HepG2 (cell line): ENCODE data around the gene BOLL. TPM values are rescaled to one million over a fixed set of nuclear protein-coding genes. Genes with fewer than 3 reads are reported as not detected.
A peak's percentile ranks its signal among the peaks of the same experiment; 100 is the strongest.

ENCODE experiments used
- ATAC-seq: fragments of 200-7000 bp; cut with Tn5 transposase; 3 replicates; pipeline ENCODE4 v1.9.1; 2020; ENCODE audit warnings: mild to moderate bottlenecking, moderate library complexity
- BruUV-seq: library from RNA; stranded (reverse); fragments of 400-500 nt; replicated peaks from 2 replicates; lab custom pipeline; 2021; lab: Mats Ljungman, UMichigan
- CTCF ChIA-PET: fragments of 300-600 bp; formaldehyde crosslinking; extraction: SDS; loops from one replicate; lab custom pipeline; 2021; ENCODE audit warnings: low total read pairs, inconsistent platforms, low intra/inter-chr PET ratio; lab: Yijun Ruan, JAX
- POLR2A ChIA-PET: fragments of 350-600 bp; sonication (Branson Sonifier 250); formaldehyde crosslinking; loops from one replicate; lab custom pipeline; 2020; ENCODE audit warnings: antibody characterized with exemption, inconsistent platforms; lab: Yijun Ruan, JAX
- DNase-seq: peaks from one replicate; pipeline ENCODE4 v3.0.0-alpha.2; 2015; ENCODE audit warnings: low spot score
- FAIRE-seq: peaks from 3 replicates; lab custom pipeline; 2011; peaks lifted over from hg19 to GRCh38; lab: Jason Lieb, UNC
- H2AFZ ChIP-seq: one replicate; pipeline ENCODE4 v1.6.1; 2011; ENCODE audit warnings: low read length, inconsistent platforms
- H3K27ac ChIP-seq: fragments of 300-600 bp; 3 replicates; pipeline ENCODE4 v1.8.0; 2011; ENCODE audit warnings: mixed run types, mild to moderate bottlenecking, mixed read lengths, low read length, inconsistent platforms; ENCODE audit not compliant: insufficient read depth; ENCODE audit errors: extremely low read length
- H3K27me3 ChIP-seq, 2 experiments: fragments of 200-600 bp in 1 of 2; 2 replicates in 1 of 2; 3 replicates in 1 of 2; pipeline versions ENCODE4 v1.6.0 to v1.8.0; 2011; ENCODE audit warnings: low read length in 2 of 2, mild to moderate bottlenecking in 2 of 2, moderate library complexity in 2 of 2, inconsistent platforms in 1 of 2; ENCODE audit not compliant: insufficient read depth in 2 of 2, control insufficient read depth in 1 of 2
- H3K36me3 ChIP-seq, 2 experiments: fragments of 200-600 bp in 1 of 2; replicated peaks in 1 of 2; 2 replicates in 1 of 2; 3 replicates in 1 of 2; pipeline versions ENCODE4 v1.5.1 to v1.8.0; 2011; ENCODE audit warnings: low read length in 2 of 2, inconsistent platforms in 1 of 2; ENCODE audit not compliant: insufficient read depth in 2 of 2, control insufficient read depth in 1 of 2
- H3K4me1 ChIP-seq: 2 replicates; pipeline ENCODE4 v1.5.1; 2012; ENCODE audit warnings: low read length, inconsistent platforms; ENCODE audit not compliant: insufficient read depth
- H3K4me2 ChIP-seq: 2 replicates; pipeline ENCODE4 v1.6.0; 2011; ENCODE audit warnings: low read depth, low read length, inconsistent platforms
- H3K4me3 ChIP-seq, 3 experiments: fragments of 200-600 bp in 1 of 3; sonication (generic), shearing (Covaris generic) in 1 of 3; replicated peaks in 1 of 3; 2 replicates each; pipeline ENCODE4 v1.5.1; 2011 to 2016; ENCODE audit warnings: low read length in 3 of 3, inconsistent platforms in 2 of 3, low read depth in 2 of 3, mild to moderate bottlenecking in 2 of 3, control low read depth in 1 of 3, mixed read lengths in 1 of 3; ENCODE audit not compliant: insufficient read depth in 1 of 3
- H3K79me2 ChIP-seq: one replicate; pipeline ENCODE4 v1.6.1; 2011; ENCODE audit warnings: low read length, inconsistent platforms; ENCODE audit not compliant: insufficient read depth
- H3K9ac ChIP-seq: 2 replicates; pipeline ENCODE4 v1.6.0; 2011; ENCODE audit warnings: mild to moderate bottlenecking, low read depth, low read length, inconsistent platforms; ENCODE audit not compliant: insufficient read depth
- H3K9me3 ChIP-seq: 2 replicates; pipeline ENCODE4 v1.5.1; 2012; ENCODE audit warnings: mild to moderate bottlenecking, low read length
- H4K20me1 ChIP-seq: 2 replicates; pipeline ENCODE4 v1.6.0; 2011; ENCODE audit warnings: inconsistent platforms, mild to moderate bottlenecking, low read length, moderate library complexity; ENCODE audit not compliant: insufficient read depth
- ESRRA ChIP-seq: sonication (generic); formaldehyde crosslinking; IDR thresholded peaks from 2 replicates; pipeline ENCODE4 v1.5.1; 2020; ENCODE audit warnings: mild to moderate bottlenecking, low read depth, missing genetic modification reagents
- GTF3A ChIP-seq: sonication (generic); formaldehyde crosslinking; conservative IDR thresholded peaks from 2 replicates; pipeline ENCODE4 v1.4.0; 2020; ENCODE audit warnings: mild to moderate bottlenecking, missing genetic modification reagents
- IKZF4 ChIP-seq: sonication (generic); formaldehyde crosslinking; IDR thresholded peaks from 2 replicates; pipeline ENCODE4 v1.5.1; 2020; ENCODE audit warnings: borderline replicate concordance, mild to moderate bottlenecking, low read depth, missing genetic modification reagents; ENCODE audit errors: not compliant biosample characterization
- NFE2 ChIP-seq: sonication (generic); formaldehyde crosslinking; IDR thresholded peaks from 2 replicates; pipeline ENCODE4 v1.4.0; 2020; ENCODE audit warnings: missing genetic modification reagents
- SMYD3 ChIP-seq: sonication (generic); formaldehyde crosslinking; IDR thresholded peaks from 2 replicates; pipeline ENCODE4 v1.8.1; 2023; ENCODE audit warnings: mild to moderate bottlenecking, missing genetic modification reagents
- SP2 ChIP-seq: sonication (generic); formaldehyde crosslinking; IDR thresholded peaks from 2 replicates; pipeline ENCODE4 v1.5.1; 2020; ENCODE audit warnings: mild to moderate bottlenecking, missing genetic modification reagents
- ZMYM2 ChIP-seq: sonication (generic); formaldehyde crosslinking; IDR thresholded peaks from 2 replicates; pipeline ENCODE4 v1.8.0; 2022; ENCODE audit warnings: mild to moderate bottlenecking, missing genetic modification reagents
- WGBS: methylation state at CpG from one replicate; pipeline ENCODE4 v1.1.6; 2017; ENCODE audit warnings: low lambda C conversion rate; 5-methylcytosine and 5-hydroxymethylcytosine counted together
- in situ Hi-C: cut with HindIII; loops from 2 replicates; pipeline ENCODE4 v1.10.0; 2017; ENCODE audit warnings: low pct_unique_long_range_greater_than_20kb; ENCODE audit not compliant: extremely low pct_ligation_motif_present
- intact Hi-C: fragments of 100-400 bp; cut with micrococcal nuclease; formaldehyde crosslinking; loops from one replicate; pipeline ENCODE4 v1.10.0; 2022; ENCODE audit not compliant: unreplicated experiment
- polyA plus RNA-seq, 8 experiments: library from polyadenylated mRNA; depleted of rRNA in 3 of 8; stranded (reverse) in 7 of 8; unstranded in 1 of 8; fragments of >200 nt; fragmentation: Illumina TruSeq in 4 of 8; extraction: Trizol in 4 of 8; gene quantifications; 2 replicates each; pipeline versions ENCODE4 v1.2.1 to v1.2.3, GENCODE V29; 2011 to 2016; ENCODE audit warnings: low read depth in 4 of 8, missing spikeins in 1 of 8, mixed read lengths in 1 of 8; ENCODE audit not compliant: insufficient read depth in 1 of 8
- total RNA-seq, 5 experiments: library from RNA; depleted of rRNA; stranded (reverse); fragments of >200 nt; fragmentation: Illumina TruSeq; extraction: Trizol; gene quantifications; 2 replicates each; pipeline ENCODE4 v1.2.3, GENCODE V29; 2016; ENCODE audit warnings: low read depth in 1 of 5
- TF ChIP-seq, protein P1 (sequence below): IDR thresholded peaks from 2 replicates; pipeline ENCODE4 v1.6.1; 2012; ENCODE audit warnings: low read depth, low read length, improper control_type of control experiment
- TF ChIP-seq, protein P2 (sequence below): sonication (generic); formaldehyde crosslinking; conservative IDR thresholded peaks from 2 replicates; pipeline ENCODE4 v1.4.0; 2020; ENCODE audit warnings: mild to moderate bottlenecking, missing genetic modification reagents, moderate library complexity
- TF ChIP-seq, protein P3 (sequence below): sonication (generic); formaldehyde crosslinking; IDR thresholded peaks from 2 replicates; pipeline ENCODE4 v1.4.0; 2020; ENCODE audit warnings: mild to moderate bottlenecking, missing genetic modification reagents
- TF ChIP-seq, protein P4 (sequence below): sonication (generic); formaldehyde crosslinking; IDR thresholded peaks from 2 replicates; pipeline ENCODE4 v1.8.0; 2022; ENCODE audit warnings: mild to moderate bottlenecking, missing genetic modification reagents, moderate library complexity
- TF ChIP-seq, protein P5 (sequence below): IDR thresholded peaks from 2 replicates; pipeline ENCODE4 v1.6.1; 2018; ENCODE audit warnings: missing genetic modification reagents

The BOLL gene
- total and polyA plus RNA-seq, 2 of the 13 experiments (the other 11 are each of a cell fraction or from before 2014, with no cell fraction given) = not detected

DNA sequence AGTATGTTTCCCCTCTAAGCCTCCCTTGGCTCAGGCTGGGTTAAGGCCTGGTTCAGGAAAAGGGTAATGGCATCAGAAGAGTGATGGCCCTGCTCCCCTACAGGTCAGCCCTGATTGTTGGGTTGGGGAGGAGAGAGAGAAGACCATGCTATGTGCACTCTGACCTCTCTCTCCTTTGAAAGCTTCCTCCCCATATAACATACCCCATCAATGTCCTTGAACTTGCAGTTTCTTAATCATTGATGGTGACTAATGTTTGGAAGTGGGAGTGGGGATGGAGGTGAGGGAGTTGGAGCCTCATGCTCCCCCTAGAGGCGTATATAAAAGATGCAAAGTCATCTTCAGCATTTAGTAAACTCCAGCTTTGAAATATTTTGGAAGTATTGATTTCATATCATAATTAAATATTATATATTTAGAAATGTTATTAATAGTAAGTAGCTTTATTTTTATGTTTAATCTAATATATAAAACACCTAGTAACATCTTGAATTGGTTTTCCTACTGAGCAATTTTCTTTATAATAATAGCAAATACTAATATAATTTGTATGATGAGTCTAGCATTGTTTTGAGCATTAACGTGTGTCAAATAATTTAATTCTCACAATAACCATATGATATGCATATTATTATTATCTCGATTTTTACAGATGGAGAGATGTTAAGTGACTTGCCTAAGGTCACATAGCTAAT, 28.1 kb upstream of the BOLL start (continued):
- TF ChIP-seq, protein P1, sequence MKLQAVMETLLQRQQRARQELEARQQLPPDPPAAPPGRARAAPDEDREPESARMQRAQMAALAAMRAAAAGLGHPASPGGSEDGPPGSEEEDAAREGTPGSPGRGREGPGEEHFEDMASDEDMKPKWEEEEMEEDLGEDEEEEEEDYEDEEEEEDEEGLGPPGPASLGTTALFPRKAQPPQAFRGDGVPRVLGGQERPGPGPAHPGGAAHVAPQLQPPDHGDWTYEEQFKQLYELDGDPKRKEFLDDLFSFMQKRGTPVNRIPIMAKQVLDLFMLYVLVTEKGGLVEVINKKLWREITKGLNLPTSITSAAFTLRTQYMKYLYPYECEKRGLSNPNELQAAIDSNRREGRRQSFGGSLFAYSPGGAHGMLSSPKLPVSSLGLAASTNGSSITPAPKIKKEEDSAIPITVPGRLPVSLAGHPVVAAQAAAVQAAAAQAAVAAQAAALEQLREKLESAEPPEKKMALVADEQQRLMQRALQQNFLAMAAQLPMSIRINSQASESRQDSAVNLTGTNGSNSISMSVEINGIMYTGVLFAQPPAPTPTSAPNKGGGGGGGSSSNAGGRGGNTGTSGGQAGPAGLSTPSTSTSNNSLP = 0 out of 2 replicates have a peak, but pooled peaks have one; percentile 26
- peak; percentile 51; the same call in 1 of the 2 replicates for TF ChIP-seq NFE2 (CRISPR knock-in tag)

DNA sequence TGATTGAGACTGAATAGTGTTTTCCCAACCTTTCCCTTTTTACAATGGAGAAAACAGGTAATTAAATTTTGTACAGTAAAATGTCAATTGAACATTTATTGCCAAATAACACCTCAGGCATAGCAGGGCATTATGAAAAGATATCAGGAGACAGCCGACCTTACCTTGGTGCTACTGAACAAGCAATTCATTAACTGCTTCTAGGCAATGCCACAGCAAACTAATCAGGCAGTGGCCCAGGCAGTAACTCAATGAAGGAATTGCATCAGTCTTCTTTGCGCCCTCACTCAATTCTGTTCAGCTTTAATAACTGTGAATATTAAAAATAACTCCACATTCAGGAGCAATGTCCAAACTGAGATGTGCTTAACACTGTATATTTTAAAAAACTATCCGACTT, 25.4 kb upstream of the BOLL start:
- Histone ChIP-seq H3K27me3 (peaks cover under 1 to 25% of the 10 kb centered on the region in 2 experiments; a peak in 4 of 5 replicates), H3K4me2 (no peak overlapping the region), H2AFZ (no peak overlapping the region), H3K27ac (no peak overlapping the region), H3K79me2 (no peaks in the 10 kb centered on the region), H3K36me3 (no peaks in the 10 kb centered on the region), H3K4me3 (no peak overlapping the region), H3K9ac (no peak overlapping the region), H3K4me1 (no peaks in the 10 kb centered on the region), H3K9me3 (no peaks in the 10 kb centered on the region), H4K20me1 (no peaks in the 10 kb centered on the region)
- no peak for FAIRE-seq
- 3% methylated on average over 3 of the region's 3 CpGs for WGBS
- intact Hi-C loops = no loop called here
- in situ Hi-C loops = no loop called here
- ChIA-PET POLR2A (no interaction called here), CTCF (no interaction called here)
- DNase-seq = no peak
- BruUV-seq = no TSS peak
- no peak for ATAC-seq
- TF ChIP-seq ZMYM2 (no peak), GTF3A (CRISPR knock-in tag) (no peak), IKZF4 (no peak), SMYD3 (no peak), SP2 (CRISPR knock-in tag) (no peak), ESRRA (no peak)
- TF ChIP-seq, protein P2, sequence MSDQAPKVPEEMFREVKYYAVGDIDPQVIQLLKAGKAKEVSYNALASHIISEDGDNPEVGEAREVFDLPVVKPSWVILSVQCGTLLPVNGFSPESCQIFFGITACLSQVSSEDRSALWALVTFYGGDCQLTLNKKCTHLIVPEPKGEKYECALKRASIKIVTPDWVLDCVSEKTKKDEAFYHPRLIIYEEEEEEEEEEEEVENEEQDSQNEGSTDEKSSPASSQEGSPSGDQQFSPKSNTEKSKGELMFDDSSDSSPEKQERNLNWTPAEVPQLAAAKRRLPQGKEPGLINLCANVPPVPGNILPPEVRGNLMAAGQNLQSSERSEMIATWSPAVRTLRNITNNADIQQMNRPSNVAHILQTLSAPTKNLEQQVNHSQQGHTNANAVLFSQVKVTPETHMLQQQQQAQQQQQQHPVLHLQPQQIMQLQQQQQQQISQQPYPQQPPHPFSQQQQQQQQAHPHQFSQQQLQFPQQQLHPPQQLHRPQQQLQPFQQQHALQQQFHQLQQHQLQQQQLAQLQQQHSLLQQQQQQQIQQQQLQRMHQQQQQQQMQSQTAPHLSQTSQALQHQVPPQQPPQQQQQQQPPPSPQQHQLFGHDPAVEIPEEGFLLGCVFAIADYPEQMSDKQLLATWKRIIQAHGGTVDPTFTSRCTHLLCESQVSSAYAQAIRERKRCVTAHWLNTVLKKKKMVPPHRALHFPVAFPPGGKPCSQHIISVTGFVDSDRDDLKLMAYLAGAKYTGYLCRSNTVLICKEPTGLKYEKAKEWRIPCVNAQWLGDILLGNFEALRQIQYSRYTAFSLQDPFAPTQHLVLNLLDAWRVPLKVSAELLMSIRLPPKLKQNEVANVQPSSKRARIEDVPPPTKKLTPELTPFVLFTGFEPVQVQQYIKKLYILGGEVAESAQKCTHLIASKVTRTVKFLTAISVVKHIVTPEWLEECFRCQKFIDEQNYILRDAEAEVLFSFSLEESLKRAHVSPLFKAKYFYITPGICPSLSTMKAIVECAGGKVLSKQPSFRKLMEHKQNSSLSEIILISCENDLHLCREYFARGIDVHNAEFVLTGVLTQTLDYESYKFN (CRISPR knock-in tag) = no peak
- TF ChIP-seq, protein P3, sequence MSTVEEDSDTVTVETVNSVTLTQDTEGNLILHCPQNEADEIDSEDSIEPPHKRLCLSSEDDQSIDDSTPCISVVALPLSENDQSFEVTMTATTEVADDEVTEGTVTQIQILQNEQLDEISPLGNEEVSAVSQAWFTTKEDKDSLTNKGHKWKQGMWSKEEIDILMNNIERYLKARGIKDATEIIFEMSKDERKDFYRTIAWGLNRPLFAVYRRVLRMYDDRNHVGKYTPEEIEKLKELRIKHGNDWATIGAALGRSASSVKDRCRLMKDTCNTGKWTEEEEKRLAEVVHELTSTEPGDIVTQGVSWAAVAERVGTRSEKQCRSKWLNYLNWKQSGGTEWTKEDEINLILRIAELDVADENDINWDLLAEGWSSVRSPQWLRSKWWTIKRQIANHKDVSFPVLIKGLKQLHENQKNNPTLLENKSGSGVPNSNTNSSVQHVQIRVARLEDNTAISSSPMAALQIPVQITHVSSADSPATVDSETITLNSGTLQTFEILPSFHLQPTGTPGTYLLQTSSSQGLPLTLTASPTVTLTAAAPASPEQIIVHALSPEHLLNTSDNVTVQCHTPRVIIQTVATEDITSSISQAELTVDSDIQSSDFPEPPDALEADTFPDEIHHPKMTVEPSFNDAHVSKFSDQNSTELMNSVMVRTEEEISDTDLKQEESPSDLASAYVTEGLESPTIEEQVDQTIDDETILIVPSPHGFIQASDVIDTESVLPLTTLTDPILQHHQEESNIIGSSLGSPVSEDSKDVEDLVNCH (CRISPR knock-in tag) = no peak
- TF ChIP-seq, protein P4, sequence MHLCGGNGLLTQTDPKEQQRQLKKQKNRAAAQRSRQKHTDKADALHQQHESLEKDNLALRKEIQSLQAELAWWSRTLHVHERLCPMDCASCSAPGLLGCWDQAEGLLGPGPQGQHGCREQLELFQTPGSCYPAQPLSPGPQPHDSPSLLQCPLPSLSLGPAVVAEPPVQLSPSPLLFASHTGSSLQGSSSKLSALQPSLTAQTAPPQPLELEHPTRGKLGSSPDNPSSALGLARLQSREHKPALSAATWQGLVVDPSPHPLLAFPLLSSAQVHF = no peak
- TF ChIP-seq, protein P5, sequence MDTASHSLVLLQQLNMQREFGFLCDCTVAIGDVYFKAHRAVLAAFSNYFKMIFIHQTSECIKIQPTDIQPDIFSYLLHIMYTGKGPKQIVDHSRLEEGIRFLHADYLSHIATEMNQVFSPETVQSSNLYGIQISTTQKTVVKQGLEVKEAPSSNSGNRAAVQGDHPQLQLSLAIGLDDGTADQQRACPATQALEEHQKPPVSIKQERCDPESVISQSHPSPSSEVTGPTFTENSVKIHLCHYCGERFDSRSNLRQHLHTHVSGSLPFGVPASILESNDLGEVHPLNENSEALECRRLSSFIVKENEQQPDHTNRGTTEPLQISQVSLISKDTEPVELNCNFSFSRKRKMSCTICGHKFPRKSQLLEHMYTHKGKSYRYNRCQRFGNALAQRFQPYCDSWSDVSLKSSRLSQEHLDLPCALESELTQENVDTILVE (CRISPR knock-in tag) = no peak
